HG03457 (cell line): Measurements from ENCODE around the gene YIF1A.
"Not testable (repeated sequence)": the region's sequence is repeated elsewhere in the genome, so short reads cannot be mapped to it uniquely, and the experiment has no call there.

Experiments used
- ATAC-seq: cut with Tn5 transposase; IDR thresholded peaks from one replicate; pipeline ENCODE4 v1.9.1; 2021; ENCODE audit warnings: moderate number of reproducible peaks; ENCODE audit not compliant: unreplicated experiment

Gene YIF1A

GRCh38 chr11:66311965-66312548, 23.1 kb upstream of the YIF1A start:
- ATAC-seq = peak; percentile 47

DNA sequence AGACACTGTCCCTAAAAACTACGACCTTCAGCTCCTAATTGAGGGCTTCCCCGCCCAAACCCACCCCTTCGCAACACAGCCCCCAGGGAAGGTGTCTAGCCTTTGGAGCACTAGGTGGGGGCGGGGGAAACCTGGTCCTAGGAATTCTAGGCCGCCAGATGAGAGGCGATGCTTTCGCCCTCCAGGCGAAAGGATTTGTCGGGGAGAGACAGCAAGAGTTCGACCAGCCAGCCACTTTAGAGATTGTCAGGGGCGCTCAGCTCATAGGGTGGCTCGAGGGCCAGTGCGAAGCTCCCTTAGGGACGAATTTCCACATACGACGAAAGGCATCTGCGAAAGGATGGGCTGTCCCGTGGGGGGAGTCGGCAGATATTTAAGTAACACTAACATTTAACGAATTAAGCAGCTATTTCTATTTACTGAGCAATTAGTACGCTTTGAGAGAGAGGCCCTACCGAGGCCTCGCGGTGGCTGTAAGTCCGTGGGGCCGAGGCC, 22.6 kb upstream of the YIF1A start:
- no peak for ATAC-seq

DNA sequence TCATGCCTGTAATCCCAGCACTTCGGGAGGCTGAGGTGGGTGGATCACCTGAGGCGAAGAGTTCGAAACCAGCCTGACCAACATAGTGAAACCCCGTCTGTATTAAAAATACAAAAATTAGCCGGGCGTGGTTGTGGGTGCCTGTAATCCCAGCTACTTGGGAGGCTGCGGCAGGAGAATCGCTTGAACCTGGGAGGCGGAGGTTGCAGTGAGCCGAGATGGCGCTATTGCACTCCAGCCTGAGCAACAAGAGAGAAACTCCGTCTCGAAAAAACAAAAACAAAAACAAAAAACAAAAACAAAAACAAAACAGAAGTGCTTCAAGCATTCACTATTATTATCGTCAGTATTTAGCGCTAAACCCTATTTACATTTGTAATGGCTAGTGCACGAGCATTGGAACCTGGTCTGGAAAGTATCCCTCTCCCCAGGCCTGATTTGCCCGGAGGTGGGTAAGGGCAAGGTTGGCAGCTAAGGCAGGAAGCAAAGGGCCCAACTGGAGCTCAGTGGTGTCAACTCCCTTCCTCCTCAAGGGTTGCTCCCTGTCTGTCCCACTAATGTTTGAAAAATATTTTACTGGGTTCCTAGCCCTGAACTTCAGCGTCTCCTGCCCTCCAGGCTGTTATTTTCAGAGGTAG, 22.0 kb upstream of the YIF1A start:
- not testable (repeated sequence) for ATAC-seq

GRCh38 chr11:66310324-66310723, 21.4 kb upstream of the YIF1A start:
- ATAC-seq = no peak

GRCh38 chr11:66309475-66309874, 20.5 kb upstream of the YIF1A start:
- ATAC-seq = no peak

DNA sequence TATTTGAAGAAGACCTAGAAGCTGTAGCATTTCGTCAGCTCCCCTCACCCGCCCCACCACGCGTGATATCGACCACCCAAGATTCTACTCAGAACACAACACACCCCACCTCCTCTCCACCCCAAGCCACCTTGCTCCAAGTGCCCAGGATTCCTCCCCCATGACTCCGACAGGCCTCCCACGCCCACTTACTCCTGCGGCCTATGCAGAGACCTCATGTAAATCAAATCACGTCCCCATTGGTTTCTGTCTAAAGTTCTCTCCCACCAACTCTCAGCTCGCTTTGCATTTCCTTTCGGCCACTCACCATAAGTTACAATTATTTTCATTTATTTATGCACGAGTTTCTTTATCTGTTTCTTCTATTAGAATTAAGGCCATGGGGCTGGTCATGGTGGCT, 13.7 kb upstream of the YIF1A start:
- ATAC-seq = no peak

DNA sequence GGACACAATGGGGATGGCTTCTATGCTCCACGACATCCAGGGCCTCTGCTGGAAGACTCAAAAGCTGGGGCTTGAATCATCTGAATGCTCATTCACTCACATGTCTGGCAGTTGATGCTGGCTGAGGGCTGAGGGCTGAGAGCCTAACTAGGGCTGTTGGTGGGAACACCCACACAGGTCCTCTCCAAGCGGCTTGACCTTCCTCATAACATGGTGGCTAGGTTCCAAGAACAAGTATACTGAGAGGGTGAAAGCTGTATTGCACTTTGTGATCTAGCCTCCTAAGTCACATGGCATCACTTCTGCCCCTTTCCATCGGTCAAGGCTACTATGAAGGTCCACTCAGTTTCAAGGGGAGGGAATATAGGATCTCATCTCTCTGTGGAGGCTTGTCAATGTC, 10.2 kb upstream of the YIF1A start:
- ATAC-seq = no peak

GRCh38 chr11:66297610-66298009, 8.7 kb upstream of the YIF1A start:
- ATAC-seq = no peak

GRCh38 chr11:66294626-66295620, 6.0 kb upstream of the YIF1A start:
- no peak for ATAC-seq

- no peak for ATAC-seq
Measured at GRCh38 chr11:66293777-66294625, 5.1 kb upstream of the YIF1A start.

- no peak for ATAC-seq
Measured at GRCh38 chr11:66293352-66293751, 4.4 kb upstream of the YIF1A start.

DNA sequence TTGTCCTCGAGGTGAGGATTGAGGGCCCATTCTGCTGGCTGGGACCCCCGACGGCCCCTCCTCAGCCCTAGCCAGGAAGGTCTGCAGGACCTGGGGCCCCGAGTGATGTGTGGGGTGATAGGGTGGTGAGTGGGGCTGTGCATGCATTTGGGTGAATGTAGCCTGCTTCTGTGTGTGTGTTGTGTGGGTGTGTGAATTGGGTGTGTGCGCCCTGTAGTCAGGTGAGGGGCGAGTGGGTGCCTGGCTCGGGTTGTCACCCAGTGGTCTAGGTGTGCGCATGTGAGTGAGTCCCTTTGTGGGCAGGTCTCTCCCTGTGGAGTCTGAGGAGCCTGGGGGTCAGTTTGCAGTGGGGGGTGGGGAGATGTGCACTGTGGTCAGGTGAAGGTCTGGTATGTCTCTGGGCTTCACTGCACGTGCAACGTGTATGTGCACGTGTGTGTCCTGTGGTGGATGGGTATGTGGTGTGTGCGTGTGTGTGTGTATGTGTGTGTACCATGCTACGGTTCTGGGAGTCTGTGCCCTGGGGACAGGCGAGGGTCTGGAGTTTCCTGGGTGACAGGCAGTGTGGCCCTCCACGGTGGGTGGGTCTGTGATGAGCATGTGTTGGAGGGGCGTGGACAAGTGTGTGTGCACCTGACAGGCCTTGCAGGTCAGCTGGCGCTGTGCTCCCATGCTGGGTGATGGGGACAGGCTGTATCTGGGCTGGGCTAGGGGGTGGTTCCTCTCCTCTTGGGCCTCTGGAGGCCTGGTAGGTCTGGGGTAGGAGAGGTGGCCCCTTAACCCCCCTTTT, 3.8 kb upstream of the YIF1A start:
- no peak for ATAC-seq

DNA sequence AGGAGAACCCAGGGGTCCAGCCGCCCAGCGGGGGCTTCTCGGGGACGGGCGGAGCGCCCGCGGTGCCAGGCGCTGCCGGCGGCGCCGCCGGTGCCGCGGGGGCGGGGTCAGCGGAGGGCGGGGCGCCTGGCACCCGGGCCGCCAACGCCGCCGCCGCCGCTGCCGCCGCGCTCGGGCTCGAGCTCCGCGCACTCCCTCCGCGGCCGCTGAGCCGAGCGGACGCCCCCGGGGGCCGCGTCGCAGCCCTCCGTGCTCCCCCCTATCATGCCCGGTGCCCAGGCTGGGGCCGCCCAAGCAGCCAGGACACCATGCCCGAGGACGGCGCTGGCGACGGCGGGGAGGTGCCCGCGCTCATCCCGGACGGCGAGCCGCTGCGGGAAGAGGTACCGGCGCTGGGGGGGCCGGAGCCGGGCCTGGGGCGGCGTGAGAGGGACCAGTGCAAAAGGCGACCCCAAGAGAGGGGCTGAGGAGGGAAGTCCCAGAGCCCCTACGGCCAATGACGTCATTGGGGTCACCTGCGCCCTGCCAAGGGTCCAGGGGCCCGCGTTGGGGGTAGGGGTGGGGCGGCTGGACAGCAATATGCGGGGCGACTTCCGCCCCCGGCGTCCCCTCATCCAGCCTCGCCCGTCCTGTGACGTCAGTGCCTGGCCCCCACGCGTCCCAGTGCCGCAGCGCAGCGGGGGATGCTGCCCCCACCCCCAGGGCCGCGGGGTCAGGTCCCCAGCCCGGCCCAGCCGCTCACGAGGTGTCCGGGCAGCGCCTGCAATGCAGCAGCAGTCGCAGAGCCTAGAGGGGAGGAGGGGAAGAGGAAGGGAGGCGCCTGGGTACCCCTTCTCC, 3.0 kb upstream of the YIF1A start, which contains the start of gene TMEM151A:
Gene TMEM151A, plus strand, starts transcription at position 189 of the 837 bp plus-strand sequence. Its CDS starts 120 bp downstream, at position 309.
- ATAC-seq = no peak

DNA sequence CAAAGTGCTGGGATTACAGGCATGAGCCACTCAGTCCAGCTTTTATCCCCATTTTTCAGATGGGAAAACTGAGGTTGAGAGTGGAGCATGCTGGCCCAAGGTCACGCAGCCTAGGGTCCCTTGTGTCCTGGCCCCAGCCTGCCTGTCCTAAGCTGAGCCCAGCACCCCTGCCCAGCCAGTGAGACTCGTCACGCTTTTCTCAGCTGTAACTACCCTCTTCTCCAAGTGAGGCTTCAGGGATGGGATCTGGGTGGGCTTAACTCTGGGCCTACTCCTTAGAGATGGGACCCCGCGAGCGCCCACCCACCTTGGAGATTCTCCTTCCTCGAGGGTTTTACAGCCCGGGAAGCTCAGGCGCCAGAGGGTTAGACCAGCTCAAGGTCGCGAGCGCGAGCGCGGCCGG, 2.4 kb upstream of the YIF1A start:
- ATAC-seq = no peak

DNA sequence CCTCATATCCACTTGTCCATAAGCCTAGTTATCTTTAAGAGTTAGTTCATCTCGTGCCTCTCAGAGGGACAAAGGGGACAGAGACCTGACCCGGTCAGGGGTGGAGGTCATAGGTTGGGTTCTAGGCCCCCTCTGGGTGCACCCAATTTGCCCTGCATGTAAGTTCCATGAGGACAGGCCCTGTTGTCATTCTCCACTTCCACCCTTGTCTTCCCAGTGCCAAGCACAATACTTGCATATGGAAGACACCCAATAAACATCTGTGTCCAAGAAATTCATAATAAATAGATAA, 1.3 kb upstream of the YIF1A start:
- no peak for ATAC-seq

DNA sequence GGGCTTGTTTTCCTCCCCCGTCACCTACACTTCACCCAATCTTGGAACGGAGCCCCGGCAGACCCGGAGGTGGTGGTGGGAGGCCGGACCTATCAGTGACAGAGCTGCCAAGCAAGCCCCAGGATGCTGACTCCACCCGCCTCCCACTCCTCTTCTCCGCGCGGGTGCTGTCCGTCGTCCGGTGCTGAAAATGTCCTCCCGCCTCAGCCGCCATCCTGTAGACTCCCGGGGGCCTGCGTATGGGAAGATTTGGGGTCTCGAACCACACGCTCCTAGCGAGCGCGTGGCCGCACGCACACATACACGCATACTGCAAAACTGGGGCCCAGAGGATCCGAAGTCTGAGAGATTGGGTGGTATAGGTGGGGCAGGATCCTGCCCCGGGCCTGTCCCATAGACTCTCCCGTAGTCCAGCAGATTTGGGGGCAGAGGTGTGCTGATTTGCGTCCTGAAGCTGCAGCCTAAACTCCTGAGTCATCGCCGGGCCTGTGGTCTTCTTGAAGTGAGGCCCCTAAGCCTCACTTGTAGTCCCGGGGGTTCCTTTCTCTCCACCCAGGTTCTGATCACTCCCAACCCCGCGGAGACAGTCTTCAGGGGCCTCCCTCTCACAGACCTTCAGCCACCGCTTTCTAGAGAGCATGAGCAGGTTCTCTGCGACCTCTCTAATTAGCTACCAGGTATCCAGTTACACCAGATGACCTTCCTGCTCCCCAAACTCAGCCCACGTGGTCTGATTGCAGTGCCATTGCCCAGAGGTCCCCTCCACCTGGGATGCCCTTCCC, 796 bp upstream of the YIF1A start:
- ATAC-seq = peak; percentile 26

DNA sequence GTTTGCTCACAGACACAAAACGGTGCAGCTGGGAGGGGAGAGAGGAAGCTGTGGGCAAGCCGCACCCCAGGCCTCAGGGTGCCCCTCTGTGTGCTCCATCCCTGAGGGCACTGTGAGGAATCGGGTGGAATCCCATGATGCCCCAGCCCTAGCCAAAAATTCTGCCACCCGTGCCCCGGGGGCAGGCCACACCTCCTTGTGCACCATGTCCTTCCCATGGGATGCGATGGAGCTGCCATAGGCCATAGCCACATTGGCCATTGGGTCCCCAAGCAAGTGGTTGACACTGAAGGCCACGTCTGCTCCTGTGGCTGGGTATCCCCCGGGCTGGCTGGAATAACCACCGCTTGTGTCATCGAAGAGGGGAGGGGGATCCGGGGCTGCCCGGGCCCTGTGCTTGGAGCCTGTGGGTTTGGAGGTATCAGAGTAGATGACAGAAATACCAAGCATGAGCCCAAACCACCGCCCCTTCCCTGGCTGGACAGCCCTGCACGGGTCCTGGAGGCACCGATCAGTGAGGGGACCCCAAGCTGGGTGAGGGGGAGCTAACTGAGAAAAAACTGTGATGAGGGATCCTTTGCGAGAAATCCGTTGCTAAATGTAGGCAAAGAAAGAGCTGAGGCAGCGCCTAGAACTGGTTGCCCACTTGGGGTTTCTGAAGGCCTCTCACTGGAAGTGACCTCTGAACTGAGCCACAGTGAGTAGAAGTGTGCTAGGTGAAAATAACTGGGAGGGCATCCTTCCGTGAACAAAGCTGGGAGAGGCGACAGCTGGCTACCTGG, 863 bp downstream of the YIF1A start:
- ATAC-seq = no peak
